Activated CD8-positive, alpha-beta memory T cell treated with anti-CD3 and anti-CD28 coated beads, Interleukin-2, amount 50 U/mL, for 4 hours (primary cell): ENCODE results near the gene WDR5.

Experiments
- DNase-seq: peaks from one replicate; pipeline ENCODE4 v3.0.0-alpha.2; 2020

Gene WDR5

DNA sequence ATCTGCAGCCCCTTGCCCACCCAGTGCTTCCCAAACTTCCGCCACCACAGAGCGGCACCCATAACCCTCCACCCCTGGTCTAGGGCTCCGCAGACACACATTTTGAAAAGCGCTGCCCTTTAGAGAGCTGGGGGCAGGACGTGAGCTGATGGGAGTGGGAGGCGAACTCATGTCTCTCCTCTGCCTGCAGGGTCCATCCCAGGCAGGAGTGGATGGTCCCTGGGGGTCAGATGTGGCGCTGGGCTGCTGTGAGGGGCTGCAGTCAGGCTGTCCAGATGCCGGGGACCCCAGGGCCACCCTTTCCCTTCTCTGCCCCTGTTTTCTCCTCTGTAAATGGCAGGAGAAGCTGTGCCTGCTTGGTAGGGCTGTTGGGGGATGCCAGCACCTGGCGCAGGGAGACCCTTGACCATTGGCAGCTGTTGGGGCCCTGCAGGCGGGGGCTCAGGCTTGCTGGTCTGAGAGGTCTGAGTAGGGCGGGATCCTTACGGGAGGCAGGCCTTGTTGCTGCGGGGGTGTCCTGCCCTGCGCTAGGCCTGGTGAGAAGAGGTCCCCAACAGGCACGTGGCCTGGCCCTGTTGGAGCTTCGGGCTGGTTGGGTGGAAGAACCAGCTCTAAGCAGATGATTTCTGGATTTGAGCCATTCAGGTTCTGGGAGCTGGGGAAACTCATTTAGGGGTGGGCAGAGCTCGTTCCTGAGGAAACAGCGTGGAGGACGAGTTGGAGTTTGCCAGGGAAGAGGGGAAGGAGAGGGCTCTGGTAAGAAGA is 38.8 kb downstream of the WDR5 start:
- DNase-seq, result no peak

DNA sequence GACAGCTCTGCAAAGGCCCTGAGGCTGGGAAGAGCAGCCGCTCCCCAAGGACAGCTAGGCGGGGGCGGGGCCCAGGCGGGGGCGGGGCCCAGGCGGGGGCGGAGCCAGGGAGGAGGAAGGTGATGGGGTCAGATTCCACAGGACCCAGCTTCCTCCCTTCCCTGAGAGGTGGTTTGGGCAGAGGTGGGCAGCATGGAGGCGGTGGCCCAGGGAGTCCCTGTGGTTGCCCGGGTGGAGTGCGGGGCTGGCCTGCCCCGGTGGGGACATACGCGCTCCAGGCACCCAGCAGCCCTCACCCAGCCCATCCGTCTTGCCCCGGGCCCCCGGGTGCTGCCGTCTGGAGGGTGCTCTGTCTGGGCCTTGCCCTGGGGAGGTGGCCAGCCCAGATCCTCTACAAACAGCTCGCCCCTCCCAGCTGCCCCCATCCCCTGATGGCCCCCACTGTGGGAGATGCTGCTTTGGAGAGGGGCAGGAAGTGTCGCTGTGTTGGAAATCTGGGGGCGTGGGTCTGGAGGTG is 39.5 kb downstream of the WDR5 start:
- no peak for DNase-seq

DNA sequence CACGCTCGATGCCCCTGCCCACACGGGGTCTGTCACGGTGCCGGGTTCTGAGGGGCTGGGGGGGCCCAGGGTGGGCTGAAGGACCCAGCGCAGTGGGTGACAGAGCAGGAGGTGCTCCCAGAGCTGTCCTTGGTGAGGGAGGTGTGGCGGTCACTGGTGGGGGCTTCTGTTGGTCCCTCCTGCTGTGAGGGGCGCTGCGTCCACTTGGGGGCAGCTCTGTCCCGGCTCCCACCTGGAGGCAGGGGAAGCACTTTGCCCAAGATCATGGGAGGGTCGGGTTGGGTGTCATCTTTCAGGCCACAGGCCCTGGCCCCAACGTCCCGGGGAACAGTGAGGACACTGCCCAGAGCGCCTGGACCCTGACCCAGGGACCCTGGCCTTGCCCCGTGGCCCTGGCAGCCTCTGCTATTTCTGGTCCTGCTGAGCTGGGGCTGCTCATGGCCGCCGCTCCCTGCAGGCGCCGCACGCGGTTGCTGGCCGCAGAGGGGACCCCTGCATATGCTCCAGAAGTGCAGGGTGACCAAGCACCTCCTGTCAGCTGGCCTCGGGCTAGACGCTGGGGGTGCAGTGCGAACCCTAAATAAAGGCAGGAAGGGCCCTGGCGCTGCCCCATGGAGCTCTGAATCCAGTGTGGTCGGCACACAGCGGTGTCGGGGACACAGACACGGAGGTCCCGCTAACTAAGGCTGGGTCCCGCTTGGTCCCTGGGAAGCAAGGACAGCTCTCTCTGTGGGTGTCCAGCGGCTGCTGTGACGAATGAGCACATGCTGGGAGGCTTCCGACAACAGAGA is 40.1 kb downstream of the WDR5 start:
- no peak for DNase-seq

DNA sequence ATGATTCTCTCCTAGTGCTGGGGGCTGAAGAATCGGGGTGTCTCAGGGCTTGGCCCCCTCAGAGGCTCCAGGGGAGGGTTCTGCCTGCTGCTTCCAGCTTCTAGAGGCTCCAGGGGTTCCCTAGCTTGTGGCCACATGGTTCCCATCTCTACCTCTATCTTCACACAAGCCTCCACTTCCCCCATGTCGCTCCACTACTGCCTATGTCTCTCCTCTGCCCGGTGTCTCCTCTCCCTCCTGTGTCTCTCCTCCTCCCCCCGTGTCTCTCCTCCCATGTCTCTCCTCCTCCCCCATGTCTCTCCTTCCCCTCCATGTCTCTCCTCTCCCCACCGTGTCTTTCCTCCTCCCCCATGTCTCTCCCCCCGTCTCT is 40.7 kb downstream of the WDR5 start:
- DNase-seq, result no peak

DNA sequence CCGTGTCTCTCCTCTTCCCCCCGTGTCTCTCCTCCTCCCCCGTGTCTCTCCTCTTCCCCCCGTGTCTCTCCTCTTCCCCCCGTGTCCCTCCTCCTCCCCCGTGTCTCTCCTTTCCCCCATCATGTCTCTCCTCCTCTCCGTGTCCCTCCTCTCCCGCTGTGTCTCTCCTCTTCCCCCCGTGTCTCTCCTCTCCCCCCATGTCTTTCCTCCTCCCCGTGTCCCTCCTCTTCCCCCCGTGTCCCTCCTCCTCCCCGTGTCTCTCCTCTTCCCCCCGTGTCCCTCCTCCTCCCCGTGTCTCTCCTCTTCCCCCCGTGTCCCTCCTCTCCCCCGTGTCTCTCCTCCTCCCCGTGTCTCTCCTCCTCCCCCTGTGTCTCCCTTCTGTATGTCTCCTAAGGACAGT is 41.3 kb downstream of the WDR5 start:
- no peak for DNase-seq

DNA sequence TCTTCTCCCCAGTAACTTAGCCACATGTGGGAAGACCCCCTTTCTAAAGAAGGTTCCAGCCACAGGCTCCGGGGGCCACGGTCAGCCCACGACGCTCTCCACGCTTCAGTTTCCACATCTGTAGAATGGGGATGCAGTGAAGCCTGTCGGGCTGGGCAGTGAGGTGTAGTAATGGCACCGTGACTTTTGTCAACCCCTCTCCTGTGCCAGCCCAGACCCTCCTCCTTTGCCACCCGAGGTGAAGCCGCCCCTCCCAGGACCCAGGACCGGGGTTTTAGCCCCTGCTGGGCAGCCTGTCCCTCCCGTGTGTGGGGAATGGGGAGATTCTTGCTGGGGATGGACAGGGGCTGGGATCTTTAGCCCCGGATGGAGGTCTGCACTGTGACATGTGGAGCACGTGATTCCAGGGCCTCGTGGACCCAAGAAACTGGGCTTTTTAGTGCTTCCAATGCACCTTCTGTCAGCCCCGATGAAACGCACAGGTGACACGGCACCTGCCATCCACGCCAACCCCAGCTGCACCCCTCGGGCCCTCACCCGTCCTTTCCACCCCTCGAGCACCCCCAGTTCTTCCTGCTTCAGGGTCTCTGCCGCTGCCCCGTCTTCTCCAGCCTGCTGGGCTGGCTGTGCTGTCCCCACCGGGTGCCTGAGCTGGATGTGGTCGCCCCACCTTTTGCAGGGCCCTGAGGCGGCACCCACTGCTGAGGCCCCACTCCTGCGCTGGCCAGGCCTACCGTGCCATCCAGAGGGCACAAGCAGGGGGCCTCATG is 41.9 kb downstream of the WDR5 start:
- DNase-seq, result no peak

DNA sequence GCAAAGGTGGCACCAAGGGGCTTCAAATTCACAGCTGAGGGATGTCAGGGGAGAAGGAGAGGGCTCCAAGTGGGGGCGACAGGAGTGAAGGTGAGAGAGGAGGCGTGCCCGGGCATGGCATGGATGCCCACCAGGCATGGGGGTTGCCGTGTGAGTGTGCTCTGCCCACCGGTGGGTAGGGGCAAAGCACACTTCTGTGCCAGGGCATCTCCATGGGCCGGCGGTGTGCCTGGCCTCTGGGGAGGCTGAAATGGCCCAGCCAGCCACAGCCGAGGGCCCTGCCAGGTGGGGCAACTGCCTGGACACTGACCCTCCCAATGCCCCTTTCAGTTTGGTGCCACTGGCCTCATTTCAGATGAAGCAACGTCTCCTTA is 42.5 kb downstream of the WDR5 start:
- DNase-seq, result no peak

DNA sequence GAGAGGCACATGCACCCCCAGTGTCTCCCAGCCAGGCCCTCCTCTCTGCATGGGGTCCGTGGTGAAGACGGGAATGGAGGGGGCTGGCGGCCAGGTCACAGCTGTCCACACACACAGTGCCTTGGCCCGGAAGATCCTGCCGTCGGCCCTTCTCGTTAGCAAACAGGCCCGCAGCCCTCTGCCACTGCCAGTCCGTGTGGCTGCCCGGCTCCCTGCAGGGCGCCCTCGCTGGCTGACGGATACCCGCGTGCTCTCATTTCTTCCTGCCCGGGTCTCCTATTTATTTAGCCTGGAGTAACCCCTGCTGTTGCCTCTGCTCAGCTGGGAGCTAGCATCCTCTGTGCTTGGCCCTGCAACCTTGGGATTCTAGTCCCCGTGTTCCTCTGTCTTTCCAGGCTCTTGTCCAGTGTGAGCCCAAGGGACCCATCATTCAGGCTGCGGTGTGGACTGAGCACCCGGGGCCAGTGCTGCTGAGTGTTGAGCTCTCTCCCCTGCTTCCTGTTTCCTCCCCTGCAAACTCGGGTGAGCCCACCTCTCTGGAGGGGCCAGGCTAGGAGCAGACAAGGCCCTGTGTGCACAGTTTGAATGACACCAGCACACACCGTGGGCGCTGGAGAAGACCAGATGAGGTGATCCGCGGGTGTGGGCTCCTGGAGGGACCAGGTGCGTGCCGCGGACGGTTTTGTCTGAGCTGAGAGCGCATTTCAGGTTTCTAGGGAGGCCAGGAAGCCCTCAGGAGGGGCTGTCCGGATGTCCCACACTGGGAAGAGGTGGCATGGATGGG is 43.1 kb downstream of the WDR5 start:
- peak; percentile 14 for DNase-seq

DNA sequence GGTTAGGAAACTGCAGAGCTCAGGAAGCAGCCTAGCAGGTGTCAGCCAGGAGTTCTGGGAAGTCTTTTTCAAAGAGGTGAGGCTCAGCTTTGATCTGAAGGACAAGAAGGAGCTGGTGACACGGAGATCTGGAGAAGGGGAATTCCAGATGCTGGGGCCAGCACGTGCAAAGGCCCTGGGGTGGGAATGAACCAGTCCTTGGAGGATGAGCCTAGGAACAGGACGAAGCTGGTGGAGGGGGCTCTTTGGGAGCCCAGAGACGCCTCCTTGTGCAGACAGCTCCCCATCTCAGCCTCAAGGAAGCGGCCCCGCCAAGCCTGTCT is 43.7 kb downstream of the WDR5 start:
- peak; percentile 3 for DNase-seq

DNA sequence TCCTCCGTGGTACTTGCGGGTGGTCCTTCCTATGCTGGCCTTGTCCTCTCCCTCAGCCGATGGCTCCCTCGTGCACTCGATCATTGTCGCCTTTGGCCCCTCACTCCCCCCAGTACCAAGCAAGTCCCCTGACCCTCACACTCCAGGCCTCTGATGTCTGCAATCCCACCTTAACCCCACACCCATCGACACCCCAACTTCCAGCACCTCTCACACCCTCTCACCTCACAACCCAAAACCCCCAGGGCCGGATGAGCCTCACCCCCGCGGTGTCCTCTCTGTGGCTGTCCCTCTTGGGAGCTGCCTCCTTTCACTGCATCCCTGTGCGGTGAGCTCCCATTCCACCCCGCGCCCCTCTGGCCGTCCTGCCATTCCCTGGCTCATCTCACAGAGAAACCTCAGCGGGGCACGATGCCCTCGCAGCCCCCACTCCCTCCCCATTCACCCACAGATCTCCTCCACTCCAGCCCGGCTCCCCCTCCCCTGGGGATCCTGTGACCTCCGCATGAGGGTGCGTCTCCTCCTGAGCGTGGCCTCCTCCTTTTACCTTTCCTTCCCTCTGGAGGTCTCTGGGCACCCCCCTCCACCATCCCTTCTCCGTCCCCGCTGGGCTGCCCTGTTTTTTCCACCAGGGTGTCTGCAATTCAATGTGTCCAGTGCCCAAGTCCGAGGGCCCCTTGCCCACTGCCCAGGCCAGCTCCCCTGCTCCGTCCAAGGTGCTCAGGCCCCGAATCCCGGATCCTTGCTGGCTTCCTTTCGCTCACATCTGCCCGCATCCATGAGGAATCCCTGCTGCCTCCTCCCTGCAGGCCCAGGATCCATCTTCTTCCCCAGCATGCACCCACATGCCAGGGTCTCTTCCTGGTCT is 44.3 kb downstream of the WDR5 start:
- DNase-seq, result no peak

DNA sequence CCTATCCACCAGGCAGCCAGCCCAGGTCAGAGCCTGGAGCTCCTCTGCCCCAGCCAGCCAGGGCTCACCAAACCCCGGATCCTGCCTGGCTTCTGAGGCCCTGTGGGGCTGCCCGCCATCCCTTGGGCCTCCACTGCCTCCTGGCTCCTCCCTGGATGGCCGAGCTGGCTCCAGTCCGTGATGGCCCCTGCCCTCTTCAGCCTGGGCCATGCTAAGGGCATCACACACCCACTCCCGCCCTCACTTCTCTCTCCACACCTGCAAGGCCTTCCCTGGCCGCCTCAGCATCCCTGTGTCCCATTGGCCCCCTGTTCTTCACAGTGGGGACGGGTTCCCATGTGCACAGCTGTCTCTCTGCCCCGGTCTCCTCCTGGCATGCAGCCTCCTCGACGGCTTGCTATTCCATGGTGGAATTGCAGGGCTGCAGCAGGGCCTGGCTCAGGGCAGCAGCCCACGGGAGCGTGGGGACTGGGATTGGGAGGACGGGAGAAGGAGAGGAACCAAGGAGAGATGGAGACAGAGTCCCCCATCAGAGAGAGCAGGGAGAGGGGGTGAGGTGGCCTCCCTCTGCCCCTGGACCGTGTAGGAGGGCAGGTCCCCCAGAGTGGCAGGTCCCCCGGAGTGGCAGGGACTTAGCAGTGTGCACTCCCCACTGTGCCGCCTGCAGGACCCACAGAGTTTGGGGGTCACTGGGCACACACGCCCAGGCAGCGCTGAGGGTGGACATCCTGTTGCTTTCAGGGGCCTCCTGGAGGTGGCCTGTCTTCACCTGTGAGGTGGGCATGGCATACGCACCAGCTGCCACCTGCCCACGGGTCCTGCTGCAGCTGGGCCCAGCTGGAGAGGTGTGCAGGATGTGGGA is 45.1 kb downstream of the WDR5 start:
- no peak for DNase-seq

DNA sequence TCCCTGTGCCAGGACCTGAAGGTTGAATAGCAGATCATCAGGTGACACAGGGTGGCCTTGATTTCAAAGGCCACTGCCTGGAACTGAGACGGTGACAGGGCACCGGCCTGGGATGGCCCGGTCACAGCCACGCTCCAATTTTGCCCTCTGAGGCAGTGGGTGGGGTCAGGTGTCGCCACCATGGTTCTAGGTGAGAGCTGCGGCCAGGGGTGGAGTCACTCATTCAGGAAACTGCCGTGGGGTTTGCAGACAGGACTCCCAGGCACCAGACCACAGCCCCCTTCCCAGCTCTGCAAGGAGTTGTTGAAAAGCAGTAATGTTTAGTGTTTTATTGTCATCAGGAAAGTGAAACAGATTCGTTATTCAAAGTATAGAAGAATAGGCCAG is 45.8 kb downstream of the WDR5 start:
- no peak for DNase-seq

DNA sequence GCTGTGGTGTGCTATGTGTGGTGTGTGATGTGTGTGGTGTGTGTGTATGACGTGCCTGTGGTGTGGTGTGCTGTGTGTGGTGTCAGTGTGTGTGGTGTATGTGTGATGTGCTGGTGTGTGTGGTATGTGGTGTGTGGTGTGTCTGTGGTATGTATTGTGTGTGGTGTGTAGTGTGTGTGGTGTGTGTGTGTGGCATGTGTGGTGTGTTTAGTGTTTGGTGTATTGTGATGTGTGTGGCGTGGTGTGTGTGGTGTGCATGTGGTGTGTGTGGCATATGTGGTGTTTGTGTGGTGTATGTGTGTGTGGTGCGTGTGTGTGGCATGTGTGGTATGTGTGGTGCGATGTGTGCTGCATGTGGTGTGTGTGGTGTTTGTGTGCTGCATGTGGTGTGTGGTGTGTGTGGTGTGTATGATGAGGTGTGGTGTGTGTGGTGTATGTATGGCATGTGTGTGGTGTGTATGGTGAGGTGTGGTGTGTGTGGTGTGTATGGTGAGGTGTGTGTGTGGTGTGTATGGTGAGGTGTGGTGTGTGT is 46.7 kb downstream of the WDR5 start:
- no peak for DNase-seq

DNA sequence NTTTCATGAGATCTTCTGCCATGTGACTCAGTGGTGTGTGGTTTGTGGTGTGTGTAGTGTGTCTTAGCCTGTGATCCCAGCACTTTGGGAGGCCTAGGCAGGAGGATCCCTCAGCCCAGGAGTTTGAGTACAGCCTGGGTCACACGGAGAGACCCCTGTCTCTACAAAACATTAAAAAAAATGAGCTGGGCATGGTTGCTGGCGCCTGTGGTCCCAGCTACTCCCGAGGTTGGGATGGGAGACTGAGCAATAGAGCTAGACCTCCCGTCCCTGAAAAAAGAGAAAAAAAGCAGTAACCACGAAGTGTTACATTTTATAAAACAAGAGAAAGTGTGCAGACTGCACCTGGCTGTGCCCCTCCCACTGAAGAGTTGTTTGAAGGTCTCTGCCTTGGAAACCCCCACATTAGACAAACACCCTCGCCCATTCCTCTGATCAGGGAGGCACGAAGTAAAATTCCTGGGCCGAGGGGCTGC is 49.7 kb downstream of the WDR5 start:
- no peak for DNase-seq

DNA sequence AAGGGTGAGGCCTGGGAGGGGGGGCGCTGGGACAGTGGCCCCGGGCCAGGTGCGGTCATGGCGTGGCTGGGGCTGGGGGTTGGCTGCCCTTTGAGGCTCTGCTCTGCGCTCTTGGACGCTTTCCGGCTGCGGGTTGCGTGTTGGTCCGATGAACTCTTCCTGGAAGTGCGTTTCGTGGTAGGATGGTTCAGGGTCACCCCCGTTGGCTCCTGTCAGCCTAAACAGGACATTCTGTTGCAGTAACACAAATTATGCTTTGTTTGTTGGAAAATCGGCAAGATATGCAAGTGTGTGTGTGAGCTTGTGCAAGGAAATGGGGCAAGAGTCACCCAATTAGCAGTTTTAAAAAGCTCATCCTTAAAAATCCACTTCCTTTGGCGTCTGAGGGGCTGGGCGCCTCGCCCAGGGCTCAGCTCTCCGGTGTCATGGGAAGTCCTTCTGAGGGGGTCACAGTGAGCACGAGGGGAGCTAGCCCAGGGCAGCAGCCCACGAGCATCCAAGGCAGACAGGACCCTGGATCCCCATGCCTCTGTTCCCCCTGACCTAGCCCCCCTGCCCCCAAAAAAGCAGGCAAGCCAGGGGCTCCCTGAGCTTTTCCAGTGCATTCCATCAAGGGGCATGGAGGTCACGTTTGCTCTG is 50.7 kb downstream of the WDR5 start:
- DNase-seq, result no peak

DNA sequence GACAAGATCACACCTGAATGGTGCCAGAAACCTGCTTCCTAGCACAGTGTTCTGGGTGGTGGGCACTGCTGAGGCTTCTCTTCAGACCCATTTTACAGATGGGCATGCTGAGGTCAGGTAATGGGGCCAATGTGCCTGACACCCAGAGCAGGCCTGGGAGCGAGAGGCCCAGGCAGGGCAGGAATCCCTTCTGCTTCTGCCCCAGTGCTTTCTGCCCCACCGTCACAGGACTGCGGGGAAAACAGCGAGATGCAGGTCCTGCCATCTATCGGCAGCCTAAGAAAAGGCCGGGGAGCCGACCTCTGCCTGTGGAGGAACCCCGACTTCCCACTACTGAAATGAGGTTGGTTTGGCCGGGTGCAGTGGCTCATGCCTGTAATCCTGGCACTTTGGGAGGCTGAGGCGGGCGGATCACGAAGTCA is 51.2 kb downstream of the WDR5 start:
- no peak for DNase-seq

DNA sequence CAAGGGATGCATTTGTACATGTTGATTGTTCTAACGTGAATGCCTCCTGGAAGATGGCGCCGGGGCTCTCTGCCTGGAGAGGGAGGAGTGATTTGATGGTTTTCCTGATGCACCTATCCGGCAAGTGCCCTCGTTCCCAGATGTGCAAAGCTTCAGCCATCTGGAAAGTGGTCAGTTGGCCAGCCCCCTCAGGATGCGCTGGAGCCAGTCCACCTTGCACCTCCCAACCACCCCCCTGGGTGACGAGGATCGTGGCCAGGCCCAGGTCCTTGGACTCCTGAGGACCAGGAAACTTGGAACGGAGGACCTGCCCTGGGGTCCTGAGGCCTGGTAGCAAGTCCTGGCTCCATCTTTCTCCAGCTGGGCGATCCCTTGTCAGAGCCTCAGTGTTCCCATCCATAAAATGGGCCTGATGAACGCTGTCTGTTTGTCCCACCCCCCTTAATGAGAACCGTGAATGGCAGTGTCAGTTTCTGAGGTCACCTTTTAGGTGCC is 52.1 kb downstream of the WDR5 start:
- no peak for DNase-seq

DNA sequence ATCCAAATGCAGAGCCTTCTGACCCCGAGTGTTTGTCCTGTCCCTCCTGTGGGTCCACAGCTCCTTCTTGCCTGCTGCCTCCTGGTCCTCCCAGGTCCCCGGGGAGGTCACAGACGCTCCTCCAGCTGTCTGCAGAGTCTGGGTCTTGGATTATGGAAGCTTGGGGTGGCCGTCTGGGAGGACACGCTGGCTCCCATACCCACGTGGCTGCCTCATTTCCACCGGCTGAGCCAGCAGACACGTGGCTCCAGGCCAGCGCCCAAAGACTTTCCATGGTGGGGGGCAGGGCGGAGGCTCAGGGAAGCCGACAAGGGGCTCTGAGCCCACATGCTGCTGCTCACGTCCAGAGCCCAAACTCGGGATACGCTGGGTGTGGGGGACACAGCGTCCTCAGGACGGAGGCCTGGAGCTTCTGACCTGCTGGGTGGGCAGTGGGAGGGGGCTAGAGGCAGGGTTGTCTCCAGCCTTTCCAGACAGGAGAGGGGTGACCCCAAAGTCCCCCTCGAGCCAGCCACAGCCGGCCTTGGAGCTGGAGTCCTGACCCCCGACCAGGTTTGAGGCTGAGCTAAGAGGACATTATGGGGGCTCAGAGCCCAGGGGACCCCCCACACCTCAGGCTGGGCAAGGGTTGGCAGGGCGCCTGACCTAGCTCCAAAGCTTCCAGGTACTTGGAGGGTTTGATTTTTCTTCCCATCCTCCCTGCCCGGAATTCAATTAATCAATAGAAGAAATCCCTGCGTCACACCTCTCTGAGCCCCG is 52.7 kb downstream of the WDR5 start:
- no peak for DNase-seq

DNA sequence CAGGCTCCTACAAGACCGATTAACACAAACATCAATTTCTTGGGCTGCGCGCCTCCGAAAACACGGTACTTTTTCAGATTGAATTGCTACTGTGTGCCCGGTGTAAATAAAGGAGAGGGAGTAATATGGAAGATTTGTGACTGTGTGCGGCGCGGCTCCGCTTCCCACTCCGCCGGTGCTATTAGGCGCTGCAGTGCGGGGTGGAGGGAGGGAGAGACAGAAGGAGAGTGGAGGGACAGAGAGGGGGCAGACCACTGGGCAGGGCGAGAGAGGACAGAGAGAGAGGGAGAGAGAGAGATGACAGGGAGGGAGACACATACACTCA is 53.2 kb downstream of the WDR5 start:
- DNase-seq, result no peak
